NCI-H524 (cell line): ENCODE results near the gene CADPS.

ENCODE experiments used
- DNase-seq, 2 experiments: peaks; one replicate each; lab custom pipeline; 2025; lab: John Stamatoyannopoulos, UW

CADPS gene

DNA sequence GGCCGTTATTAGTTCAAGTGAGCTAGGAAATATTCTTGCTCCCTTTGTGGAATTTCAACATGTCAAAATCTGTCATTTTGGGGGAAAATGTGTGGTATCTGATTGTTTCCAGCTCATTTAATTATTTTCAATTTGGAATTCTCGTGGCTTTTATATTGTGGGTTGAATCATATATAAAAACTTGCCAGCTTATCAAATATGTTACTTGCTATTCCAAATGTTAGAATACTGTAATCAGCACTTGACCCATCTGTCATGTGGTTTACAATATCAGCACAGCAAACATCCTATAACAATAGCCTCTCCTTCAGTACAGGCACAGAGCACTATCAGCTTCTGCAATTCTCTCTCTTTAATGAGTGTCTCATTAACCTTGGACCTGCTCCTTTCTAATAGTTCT is 371.7 kb downstream of the CADPS start:
- DNase-seq, result peak; percentile 8 to 83

DNA sequence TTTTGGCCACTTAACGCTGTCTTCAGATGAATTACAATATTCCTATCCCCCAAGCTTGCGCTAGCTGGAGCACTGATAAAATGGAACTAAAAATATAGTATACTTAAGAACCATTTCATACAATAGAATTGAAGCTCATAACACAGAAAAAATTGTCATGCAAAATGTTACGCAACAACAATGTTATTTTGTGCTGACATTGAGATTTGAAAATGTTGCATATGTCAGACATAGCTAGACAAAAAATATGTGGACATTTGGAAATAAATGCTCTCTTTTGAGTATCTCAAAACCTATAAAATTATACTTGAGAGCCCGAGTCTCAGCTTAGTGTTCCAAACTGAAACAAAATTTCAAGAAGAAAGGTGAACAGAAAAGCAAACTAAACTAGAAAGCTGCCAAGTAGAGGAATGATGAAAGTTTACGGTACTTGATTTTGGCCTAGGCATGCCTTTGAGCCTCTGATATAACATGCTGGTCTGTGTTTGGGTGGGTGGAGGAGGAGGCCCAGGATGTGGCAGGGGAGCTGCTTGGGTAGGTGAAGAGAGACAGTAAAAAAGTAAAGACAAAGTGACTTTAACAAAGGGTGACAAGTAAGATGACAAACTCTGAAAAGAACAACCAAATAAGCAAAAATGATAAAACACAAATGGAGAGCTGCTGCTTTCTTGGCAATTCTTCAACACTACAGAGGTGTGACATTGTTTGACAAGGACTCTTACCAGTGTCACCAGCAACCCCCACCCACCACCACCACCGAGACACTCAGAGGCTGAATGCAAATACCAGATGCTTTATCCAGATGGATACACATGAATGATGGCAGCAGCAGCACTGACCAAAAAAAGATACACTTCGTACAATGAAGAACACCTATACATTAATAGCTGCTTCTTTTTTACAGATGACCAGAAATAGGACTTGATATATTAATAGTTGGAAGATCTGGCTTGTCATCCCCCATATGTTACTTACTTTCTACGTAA is 372.6 kb downstream of the CADPS start:
- peak; percentile 55 to 75 for DNase-seq

DNA sequence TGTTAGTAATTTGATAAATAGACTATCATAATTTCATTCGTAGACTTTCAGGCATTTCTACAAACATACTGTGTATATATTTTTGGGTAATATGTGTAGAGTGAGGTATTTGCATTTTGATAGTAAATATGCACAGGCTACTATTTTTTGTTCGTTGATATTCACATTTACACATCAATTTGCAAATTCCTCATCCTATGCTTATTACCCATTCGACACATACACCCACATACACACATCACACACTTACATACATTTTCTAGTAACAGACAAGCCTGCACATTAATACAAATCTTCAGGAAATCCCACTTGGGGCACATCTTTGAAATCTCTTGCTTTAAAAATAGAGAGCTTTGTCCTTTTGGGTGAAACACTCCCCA is 373.9 kb downstream of the CADPS start:
- no peak for DNase-seq

DNA sequence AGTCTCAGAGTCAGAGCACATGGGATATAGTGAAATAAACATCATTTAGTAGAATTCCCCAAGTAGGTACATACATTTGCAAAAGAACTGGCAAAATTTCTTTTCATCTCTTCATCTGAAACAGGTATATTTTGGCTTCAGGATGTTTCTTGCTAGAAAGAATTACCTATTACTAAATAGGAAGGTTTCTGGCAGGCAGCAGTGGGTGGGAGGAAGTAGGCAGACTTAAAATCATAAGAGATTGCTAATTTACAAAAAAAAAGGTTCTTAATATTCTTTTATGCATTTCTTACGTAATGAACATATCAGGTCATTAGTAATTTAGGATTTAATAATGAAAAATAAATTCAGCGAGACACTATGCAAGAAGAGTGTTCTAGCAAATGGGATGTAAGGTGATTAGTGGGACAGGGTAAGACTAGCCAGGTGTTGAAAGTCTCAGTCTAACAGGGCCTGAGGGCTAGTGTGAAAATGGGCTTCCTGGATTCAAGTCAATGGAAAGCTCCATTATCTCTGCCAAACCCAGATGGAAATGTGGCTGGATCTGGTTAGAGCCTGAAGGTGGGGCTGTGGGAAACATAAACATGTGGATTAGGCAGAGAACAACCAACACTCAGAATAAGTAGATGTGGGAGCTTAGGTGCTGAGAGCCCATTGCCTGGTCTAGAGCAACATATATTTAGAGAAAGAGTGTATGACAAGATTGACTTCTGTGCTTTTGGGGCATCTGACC is 374.5 kb downstream of the CADPS start:
- DNase-seq, result peak; percentile 30 to 42

DNA sequence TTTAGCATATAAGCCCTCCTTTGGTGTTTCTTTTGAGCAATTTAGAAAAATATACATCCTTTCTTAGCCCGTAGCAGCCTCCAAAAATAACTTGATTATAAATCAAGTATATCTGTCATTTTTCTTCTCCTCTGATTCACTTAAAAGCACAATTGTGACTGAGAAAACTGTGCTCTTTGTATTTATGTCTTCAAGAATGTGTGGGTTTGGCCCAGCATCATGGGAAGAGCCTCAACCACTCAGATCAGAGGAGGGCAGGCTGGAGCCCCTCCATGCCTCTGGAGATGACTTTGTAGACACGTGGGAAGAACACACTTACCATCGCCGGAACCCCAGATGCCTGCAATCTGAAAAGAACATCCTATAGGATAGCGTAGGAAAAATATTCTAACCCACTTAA is 378.1 kb downstream of the CADPS start:
- no peak for DNase-seq

DNA sequence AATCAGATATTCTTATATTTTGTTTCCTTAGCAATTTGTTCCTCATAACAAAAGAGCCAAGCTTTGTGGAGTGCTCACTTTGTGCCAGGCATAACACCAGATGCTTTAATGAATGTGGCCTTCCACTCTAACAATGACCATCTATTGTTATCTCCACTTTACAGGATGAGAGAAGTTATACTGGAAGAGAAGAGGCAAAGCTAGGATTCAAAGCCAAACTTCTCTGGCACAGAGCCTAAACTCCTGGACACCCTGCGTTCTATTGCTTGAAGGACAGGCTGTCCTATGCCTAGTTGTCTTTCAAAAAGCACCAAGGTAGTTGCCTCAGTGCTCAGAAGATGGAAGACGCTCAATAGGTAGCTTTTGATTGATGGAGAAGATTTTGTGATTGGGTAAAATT is 378.7 kb downstream of the CADPS start:
- no peak for DNase-seq

DNA sequence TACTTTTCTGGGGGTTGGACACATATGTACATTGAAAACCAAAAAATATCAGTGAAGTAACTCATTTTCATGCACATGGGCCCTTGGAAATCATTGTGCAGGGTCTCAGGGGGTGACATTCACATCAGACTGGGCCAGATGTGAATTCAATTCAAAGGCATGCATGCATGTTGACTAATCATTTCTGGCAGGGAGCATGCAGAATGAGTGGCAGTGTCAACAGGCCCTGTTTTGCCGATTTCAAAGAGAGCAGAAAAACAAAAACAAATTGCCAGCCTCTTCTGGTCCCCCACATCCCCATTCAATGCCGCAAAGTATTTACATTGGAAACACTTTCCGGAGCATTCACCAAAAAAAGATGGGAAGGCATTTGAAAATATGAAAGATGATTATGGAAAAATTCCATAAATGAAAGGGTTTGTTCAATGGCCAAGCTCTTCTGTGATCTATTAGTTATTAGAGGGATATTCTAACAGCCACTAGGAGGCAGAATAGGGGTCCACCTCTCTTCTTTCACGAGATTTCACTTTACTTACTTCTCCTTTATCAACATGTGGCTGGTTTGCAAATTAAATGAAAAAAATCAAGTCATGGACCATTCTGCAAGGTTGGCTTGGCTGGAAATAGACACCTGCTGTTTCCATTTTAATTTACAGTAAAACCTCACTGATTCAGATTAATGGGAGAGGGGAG is 382.0 kb downstream of the CADPS start:
- no peak for DNase-seq

DNA sequence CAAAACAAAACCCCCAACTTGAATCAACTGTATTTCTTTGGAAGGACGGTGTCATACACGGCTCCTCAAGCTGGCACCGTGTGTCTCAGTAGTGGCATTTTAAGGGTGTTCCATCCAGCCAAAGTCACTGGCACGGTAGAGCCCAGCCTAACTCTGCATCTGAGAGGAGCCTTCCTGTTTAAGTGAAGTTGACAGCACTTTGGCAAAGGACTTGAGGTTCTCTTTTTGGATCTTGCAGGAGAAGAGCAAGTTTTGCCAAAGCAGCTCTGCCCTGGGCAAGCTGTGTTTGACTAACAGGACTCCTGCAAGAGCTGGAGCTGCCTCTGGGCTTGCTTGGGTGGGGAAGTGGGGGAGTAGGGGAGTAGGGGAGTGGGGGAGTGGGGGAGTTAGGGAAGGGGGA is 392.3 kb downstream of the CADPS start:
- DNase-seq, result no peak

DNA sequence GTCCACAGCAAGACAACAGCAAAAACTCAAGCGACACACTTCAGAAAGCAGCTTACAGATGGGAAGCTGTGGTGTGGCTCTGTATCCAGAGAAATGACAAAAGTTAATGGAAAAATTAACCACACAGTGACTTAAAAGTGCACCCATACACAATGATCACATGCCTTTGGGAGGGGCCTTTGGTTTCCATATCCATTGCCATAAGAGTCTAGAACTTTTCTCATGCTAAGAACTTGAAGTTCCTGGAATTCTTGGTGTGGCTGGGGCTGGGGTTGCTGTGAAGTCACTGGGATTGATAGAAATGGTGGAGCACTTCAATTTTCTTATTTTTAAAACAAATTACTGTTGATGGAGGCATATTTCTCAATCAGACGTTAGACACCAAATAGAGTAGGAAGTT is 393.3 kb downstream of the CADPS start:
- no peak for DNase-seq

DNA sequence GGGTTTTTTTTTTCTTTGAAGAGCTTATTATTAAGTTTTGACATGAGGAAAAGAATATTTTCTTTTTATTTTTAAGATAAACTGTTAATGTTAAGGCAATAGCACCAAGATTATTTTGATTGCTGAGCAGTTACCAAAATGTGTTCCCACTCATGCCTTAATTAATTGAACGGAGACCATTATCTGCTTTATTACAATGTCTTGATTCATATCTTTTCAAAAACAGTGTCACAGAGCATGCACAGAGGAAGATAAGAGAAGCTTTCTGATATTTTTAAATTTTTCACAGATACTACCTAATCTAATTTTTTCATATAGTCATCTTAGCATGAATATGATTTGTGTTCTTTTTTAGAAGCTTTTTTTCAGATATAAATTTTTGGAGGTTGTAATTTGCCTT is 395.2 kb downstream of the CADPS start:
- no peak for DNase-seq

DNA sequence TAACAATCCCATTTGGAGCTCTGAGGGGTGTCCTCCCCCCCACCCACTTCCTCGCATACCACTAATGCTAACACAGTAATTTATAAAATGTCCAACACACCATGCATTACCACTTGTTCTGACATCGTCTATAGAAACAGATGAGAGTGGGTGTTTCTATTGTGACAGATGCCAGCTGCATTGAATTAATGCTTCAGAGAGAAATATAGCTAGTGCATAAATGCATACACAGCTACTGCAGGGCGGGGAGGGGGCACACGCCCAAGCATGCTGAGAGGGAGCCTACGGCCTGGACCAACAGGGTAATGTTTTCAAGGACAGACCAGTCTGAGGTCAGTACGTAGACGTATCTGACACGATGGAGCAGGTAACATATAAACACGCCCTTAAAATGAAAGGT is 395.9 kb downstream of the CADPS start:
- DNase-seq, result no peak

DNA sequence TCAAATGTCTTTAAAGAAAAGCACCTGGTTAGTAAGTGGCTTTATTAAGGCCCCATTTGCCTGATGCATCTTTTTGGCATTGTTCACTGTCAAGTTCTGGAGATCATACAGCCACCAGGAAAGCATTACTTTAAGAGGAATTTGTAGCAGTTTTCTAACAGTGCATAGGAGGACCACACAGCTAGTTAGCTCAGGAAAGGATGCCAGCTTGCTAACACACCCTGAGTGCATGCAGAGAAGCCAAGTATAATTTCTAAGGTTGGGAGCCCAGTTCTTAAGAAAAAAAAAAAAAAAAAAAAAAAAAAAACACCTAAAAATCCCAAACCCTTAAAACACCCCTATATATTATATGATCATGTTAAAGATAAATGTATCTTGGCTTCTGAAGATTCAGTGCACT is 399.9 kb downstream of the CADPS start:
- DNase-seq, result no peak

DNA sequence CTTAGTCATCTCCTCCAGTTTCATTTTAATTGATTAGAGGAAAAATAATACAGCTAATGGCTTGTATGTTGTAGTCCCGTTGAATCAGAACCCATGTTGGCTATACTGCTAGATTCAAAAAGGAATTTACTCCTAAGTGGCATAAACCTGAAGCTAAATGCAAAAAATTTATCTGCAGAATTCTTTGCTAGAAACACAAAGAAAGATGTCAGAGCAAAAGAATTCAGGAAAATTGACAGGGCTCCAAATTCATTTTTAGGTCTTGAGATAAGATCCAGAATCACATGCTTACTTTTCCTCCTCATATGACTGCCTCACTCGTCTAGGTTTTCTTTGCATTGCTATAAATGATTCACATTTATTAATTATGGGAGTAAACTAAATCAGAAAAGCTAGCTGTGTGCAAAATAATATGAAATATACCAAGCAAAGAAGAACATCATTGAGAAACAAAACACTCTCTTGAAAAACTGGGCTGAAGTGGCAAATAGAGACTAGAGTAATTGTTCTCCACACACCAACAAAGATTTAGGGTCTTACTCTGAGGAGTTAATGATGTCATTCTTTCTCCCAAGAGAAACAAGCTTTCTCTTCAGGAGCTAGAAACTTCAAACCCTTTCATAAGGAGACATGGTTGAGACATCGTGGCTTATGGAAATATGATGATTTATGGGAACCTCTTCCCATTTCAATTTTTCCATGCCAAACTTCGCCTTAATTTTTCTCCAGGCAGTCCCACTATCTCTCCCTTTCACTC is 407.1 kb downstream of the CADPS start:
- DNase-seq, result no peak

DNA sequence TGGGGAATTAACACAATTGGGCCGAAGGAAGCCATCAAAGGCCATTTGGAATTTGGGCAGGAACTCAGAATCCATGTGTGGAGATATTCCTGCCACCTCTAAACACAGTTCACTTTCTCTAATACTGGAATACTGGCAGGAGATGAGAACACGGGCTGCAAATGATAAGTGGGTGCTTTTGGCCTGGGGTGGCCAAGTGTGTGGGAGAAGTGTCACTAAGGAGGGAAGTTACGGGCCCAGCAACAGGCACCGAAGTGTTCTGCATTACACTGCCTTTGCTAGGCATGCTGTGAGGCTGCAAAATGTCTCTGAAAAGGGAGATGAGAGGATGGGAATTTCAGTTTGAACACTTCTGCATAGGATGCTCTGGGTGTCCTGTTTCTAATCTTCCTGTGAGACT is 412.4 kb downstream of the CADPS start:
- DNase-seq, result no peak

DNA sequence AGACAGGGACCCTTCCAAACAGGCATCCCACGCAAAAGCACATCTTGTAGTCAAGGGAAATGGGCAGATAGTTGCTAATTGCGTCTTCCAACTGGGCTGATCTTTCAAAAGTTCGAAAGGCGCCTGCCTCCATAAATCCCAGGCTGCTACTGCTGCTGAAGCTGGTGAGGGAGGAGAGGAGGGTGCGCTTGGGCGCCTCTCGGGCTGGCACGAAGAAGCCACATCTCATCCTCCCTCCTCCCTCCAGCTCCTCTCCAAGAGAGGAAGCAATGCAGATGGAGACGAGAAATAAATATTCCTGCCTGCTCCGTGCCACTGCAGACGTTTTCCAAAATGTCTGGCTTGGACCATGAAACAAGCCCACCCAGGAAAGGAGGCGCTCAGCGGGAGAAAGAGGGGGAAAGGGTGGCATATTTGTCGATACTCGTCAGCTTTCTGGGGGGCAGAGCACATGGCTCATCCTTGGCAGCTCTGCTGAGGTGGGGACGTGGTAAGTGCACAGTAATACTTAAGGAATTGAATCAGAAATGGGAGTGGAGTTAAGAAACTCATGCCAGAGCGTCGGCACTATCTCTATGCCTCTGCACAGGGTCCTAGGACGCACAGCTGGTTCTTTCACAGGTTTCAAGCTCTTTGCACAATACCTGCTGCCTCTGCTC is 413.0 kb downstream of the CADPS start:
- no peak for DNase-seq

DNA sequence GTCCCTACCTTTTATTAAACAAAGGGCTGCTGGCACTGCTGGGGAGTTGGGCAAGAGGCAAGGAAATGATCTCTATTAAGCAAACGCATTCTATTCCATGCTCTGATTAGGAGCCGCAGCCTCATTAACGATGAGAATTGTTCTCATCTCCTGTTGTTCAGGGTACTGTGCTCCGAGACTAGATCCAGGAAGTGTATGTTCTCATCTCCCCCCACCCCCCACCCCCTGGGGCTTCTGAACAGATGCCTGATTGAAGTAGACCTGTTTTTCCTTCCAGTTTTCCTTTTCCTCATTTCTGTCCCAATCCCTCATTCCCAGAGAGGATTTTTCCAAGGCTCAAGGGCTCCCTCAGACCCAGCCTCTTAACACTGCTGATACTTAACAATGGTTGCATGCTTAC is 420.3 kb downstream of the CADPS start:
- DNase-seq, result no peak

DNA sequence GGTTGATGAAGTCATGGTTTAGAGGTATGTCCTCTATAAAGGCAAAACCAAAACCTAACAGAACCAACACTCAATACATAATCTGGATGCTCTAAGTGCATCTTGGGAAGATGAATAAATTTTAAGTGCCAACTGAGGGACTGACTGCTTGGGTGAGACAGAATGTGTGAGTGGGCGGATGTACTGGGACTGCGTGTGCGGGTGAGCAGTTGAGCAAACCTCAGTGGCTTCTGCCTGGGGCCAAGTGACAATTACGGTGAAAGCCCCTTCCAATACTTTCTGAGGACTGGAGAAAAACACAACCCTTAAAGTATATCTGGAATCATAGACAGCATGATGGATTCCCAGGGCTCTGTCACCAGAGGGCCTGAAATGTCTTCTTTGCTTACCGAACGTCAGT is 421.8 kb downstream of the CADPS start:
- DNase-seq, result no peak

DNA sequence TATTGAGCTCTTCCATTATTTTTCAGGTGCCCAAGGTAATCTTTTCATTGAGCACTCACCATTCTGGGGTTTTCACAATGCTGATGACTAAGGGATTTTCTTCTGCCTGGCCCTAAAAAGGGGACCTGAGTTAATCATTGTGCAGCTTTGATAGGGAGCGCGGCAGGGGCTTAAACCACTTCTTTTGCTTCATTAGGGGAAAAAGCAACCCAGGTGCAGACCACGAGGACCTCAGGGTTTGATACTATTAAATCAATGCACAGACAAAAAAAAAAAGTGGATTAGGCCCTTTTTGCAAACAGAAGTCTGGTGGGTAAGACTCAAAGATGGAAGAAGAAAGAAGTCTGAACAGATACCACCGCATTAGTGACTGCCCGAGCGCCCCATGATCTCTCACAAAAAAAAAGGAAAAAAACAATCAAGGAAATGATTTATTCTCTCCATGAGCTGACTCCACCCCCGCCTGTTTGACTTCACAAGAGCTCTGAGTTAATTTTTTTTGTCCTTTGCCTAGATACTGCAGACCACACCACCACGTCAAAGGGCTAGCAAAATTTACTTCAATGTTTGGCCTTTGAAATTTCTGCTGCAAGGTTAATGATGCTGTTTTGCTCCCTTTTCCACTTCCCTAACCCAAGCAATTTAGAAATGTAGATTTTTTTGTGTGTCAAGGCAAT is 423.9 kb downstream of the CADPS start:
- DNase-seq, result no peak

DNA sequence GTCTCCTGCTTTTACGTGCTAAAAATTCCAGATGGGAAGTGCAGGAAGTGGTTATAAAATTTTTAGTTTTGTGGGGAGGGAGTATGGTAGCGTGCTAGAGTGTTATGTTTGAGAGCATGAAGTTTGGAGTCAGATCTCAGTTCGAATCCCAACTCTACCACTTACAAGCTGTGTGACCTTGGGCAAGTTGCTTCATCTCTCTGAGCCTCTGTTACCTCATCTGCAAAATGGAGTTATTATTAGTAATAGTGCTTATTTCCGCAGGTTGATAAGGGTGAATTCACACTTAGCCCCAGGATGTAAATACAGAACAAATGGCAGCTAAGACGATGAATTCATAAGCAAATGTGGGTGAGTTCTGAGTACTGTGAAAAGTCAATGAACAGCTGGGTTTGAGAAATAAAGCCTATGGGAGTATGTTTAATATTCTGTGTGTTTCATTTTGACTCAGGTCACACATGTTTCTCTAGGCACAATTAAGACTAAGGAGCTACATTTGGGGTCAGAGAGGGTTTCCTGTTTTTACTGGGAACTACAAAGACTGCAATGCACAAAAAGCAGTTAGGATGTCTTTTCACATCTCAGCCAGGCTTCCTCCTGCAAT is 428.8 kb downstream of the CADPS start:
- no peak for DNase-seq

DNA sequence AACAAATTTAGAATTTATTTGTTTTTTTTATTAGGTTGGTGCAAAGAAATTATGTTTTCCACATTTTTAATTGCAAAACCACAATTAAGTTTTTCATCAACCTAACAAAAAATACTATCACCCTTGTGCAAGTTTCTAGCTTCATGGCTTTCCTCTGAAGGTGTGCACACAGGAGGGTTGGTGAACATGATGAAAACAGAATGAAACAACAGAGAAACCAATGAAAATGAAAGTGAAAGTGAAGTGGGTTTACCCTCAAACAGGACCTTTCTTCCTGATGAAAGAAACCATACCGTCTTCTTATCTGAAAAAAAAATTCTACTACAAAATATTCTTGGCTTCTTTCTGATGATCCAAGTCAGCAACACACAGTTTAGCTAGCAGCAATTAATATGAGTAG is 429.9 kb downstream of the CADPS start:
- no peak for DNase-seq
